Ascending aorta (tissue), 2 donors: ENCODE measurements around the gene DPH1. TPM values are rescaled to one million over a fixed set of nuclear protein-coding genes. Genes with fewer than 3 reads are reported as not detected.

ENCODE experiments used
- DNase-seq, 2 donors: peaks; one replicate each; pipeline ENCODE4 v3.0.0-alpha.2; 2019; ENCODE audit warnings: low spot score in 2 of 2
- H3K27ac ChIP-seq, 2 donors: fragments of 200-600 bp; sonication (generic); one replicate each; pipeline ENCODE4 v1.5.1; 2016 to 2017; ENCODE audit warnings: mild to moderate bottlenecking in 1 of 2
- H3K27me3 ChIP-seq: fragments of 200-600 bp; sonication (generic); one replicate; pipeline ENCODE4 v1.5.1; 2017
- H3K36me3 ChIP-seq, 2 donors: fragments of 200-600 bp; sonication (generic); one replicate each; pipeline ENCODE4 v1.5.1; 2016
- H3K4me1 ChIP-seq, 2 donors: fragments of 200-600 bp; sonication (generic); one replicate each; pipeline ENCODE4 v1.5.1; 2016 to 2017; ENCODE audit warnings: mild to moderate bottlenecking in 1 of 2
- H3K4me3 ChIP-seq, 2 donors: fragments of 200-600 bp; sonication (generic); one replicate each; pipeline ENCODE4 v1.5.1; 2016 to 2017; ENCODE audit warnings: mild to moderate bottlenecking in 1 of 2
- H3K9me3 ChIP-seq, 2 donors: fragments of 200-600 bp; sonication (generic); one replicate each; pipeline ENCODE4 v1.5.1; 2016
- CTCF ChIP-seq, 3 experiments: fragments of 200-600 bp in 2 of 3; fragments of 450-650 bp in 1 of 3; sonication (generic) in 2 of 3; IDR thresholded peaks; one replicate each; pipeline ENCODE4 v1.5.1; 2016 to 2019; ENCODE audit warnings: antibody characterized with exemption in 3 of 3, mild to moderate bottlenecking in 1 of 3, moderate library complexity in 1 of 3
- intact Hi-C: fragments of 100-400 bp; cut with DNase I; formaldehyde crosslinking; loops from one replicate; pipeline ENCODE4 v1.15.1; 2023
- total RNA-seq: library from RNA; depleted of rRNA; stranded (reverse); fragments of >200 nt; gene quantifications from one replicate; pipeline ENCODE4 v1.1.0, GENCODE V29; 2016

DPH1 gene
- total RNA-seq, 1 donor from 2014 or later = 125 TPM

- peak overlapping the region; percentile 64 to 69 for H3K4me3 ChIP-seq
- H3K36me3 ChIP-seq = no peaks in the 10 kb centered on the region
- DNase-seq = peak in 1 of 2 donors; percentile 73
- H3K4me1 ChIP-seq = peaks cover 2 to 22% of the 10 kb centered on the region in 2 donors
- intact Hi-C loops = loop anchor here (1.0 to 5.0 kb wide), 2 partner anchors 38 to 117 kb away; no protein-coding TSS in a partner anchor
- peak; percentile 48 to 71 (median 61) for TF ChIP-seq CTCF (IDR thresholded peaks at IDR 0.05)
- no peak overlapping the region for H3K27ac ChIP-seq
- no peaks in the 10 kb centered on the region for H3K9me3 ChIP-seq
- no peaks in the 10 kb centered on the region for H3K27me3 ChIP-seq
These were observed 4.2 kb upstream of the DPH1 start for GRCh38 chr17:2025622-2026309.

- Histone ChIP-seq H3K9me3 (no peaks in the 10 kb centered on the region), H3K36me3 (no peaks in the 10 kb centered on the region), H3K27me3 (no peaks in the 10 kb centered on the region), H3K27ac (no peak overlapping the region), H3K4me3 (no peak overlapping the region), H3K4me1 (peaks cover 7 to 32% of the 10 kb centered on the region in 2 donors)
- TF ChIP-seq CTCF (IDR thresholded peaks at IDR 0.05) = no peak
- intact Hi-C loops = loop anchor here (5.0 kb wide), 1 partner anchor 40 kb away; no protein-coding TSS in a partner anchor
- no peak for DNase-seq
These were observed 2.3 kb upstream of the DPH1 start for GRCh38 chr17:2027528-2028233.

GRCh38 chr17:2028234-2028614 is 1.7 kb upstream of the DPH1 start:
- no peaks in the 10 kb centered on the region for H3K36me3 ChIP-seq
- H3K4me3 ChIP-seq = no peak overlapping the region
- H3K27ac ChIP-seq = no peak overlapping the region
- no peak for TF ChIP-seq CTCF (IDR thresholded peaks at IDR 0.05)
- no peak for DNase-seq
- H3K9me3 ChIP-seq = no peaks in the 10 kb centered on the region
- H3K27me3 ChIP-seq = no peaks in the 10 kb centered on the region
- H3K4me1 ChIP-seq = peaks cover 7 to 32% of the 10 kb centered on the region in 2 donors
- intact Hi-C loops = loop anchor here (5.0 kb wide), 1 partner anchor 41 kb away; no protein-coding TSS in a partner anchor

GRCh38 chr17:2028737-2029136 is 1.2 kb upstream of the DPH1 start:
- Histone ChIP-seq H3K27me3 (no peaks in the 10 kb centered on the region), H3K4me1 (peaks cover 7 to 32% of the 10 kb centered on the region in 2 donors), H3K4me3 (no peak overlapping the region), H3K9me3 (no peaks in the 10 kb centered on the region), H3K27ac (no peak overlapping the region), H3K36me3 (peaks cover 0 to 5% of the 10 kb centered on the region in 2 donors)
- intact Hi-C loops = loop anchor here (5.0 kb wide), 1 partner anchor 41 kb away; no protein-coding TSS in a partner anchor
- TF ChIP-seq CTCF (IDR thresholded peaks at IDR 0.05) = no peak
- DNase-seq = no peak

GRCh38 chr17:2030779-2031163 is 818 bp downstream of the DPH1 start:
- intact Hi-C loops = loop anchor here (1.0 kb wide), 1 partner anchor 121 kb away; no protein-coding TSS in a partner anchor

More at GRCh38 chr17:2030779-2031163, 818 bp downstream of the DPH1 start:
- peaks cover 7 to 17% of the 10 kb centered on the region in 2 donors for H3K4me1 ChIP-seq
- no peak overlapping the region for H3K27ac ChIP-seq
- peaks cover 4 to 14% of the 10 kb centered on the region in 2 donors for H3K36me3 ChIP-seq
- TF ChIP-seq CTCF (IDR thresholded peaks at IDR 0.05) = peak in 2 of 3 experiments; percentile 8 to 41
- peak overlapping the region; percentile 95 to 99 for H3K4me3 ChIP-seq
- H3K9me3 ChIP-seq = no peaks in the 10 kb centered on the region
- peak in 1 of 2 donors; percentile 76 for DNase-seq
- H3K27me3 ChIP-seq = no peaks in the 10 kb centered on the region
